Erythroblast (primary cell): ENCODE measurements around the gene ZNF408.

ENCODE experiments used
- GATA1 ChIP-seq: IDR thresholded peaks from 2 replicates; pipeline ENCODE4 v1.6.1; 2011; ENCODE audit warnings: low read depth, mild to moderate bottlenecking, control low read depth, low read length, moderate library complexity
- POLR2A ChIP-seq: IDR thresholded peaks from 2 replicates; pipeline ENCODE4 v1.6.1; 2011; ENCODE audit warnings: mild to moderate bottlenecking, low read length

GRCh38 chr11:46711303-46711702, 10.5 kb downstream of the ZNF408 start:
- TF ChIP-seq POLR2A = no peak
- no peak for TF ChIP-seq GATA1
